GM23338 (cell line): ENCODE measurements around the gene AANAT.

Experiments used
- CREB1 ChIP-seq: fragments of 250-450 bp; sonication (Bioruptor Pico); IDR thresholded peaks from 2 replicates; pipeline ENCODE4 v1.5.0; 2020; ENCODE audit warnings: low read depth, mild to moderate bottlenecking, moderate library complexity
- CTCF ChIP-seq, 2 experiments: fragments of 200-600 bp in 1 of 2; sonication (generic) in 1 of 2; conservative IDR thresholded peaks; 2 replicates each; pipeline versions ENCODE4 v1.5.1 to v1.6.1; 2016 to 2017; ENCODE audit warnings: antibody characterized with exemption in 2 of 2, low read depth in 2 of 2, mild to moderate bottlenecking in 2 of 2, moderate library complexity in 1 of 2
- EZH2 ChIP-seq: fragments of 200-600 bp; sonication (generic); IDR thresholded peaks from one replicate; pipeline ENCODE4 v1.8.0; 2017; ENCODE audit warnings: antibody characterized with exemption, mild to moderate bottlenecking, low read depth; ENCODE audit not compliant: unreplicated experiment
- EZH2phosphoT487 ChIP-seq: fragments of 200-600 bp; sonication (generic); IDR thresholded peaks from one replicate; pipeline ENCODE4 v1.8.1; 2018; ENCODE audit warnings: antibody characterized with exemption; ENCODE audit not compliant: unreplicated experiment
- JUNB ChIP-seq: IDR thresholded peaks from one replicate; pipeline ENCODE4 v1.6.1; 2016; ENCODE audit warnings: antibody characterized with exemption; ENCODE audit not compliant: unreplicated experiment
- POLR2AphosphoS5 ChIP-seq: IDR thresholded peaks from 2 replicates; pipeline ENCODE4 v1.6.1; 2016; ENCODE audit warnings: antibody characterized with exemption, low read depth
- REST ChIP-seq: IDR thresholded peaks from one replicate; pipeline ENCODE4 v1.6.1; 2018; ENCODE audit warnings: antibody characterized with exemption; ENCODE audit not compliant: unreplicated experiment
- ZNF114 ChIP-seq: fragments of 250-450 bp; sonication (Bioruptor Pico); IDR thresholded peaks from 2 replicates; pipeline ENCODE4 v1.5.0; 2020; ENCODE audit warnings: mild to moderate bottlenecking, moderate library complexity

GRCh38 chr17:76426853-76427252 lies 40.5 kb upstream of the AANAT start:
- TF ChIP-seq CTCF (conservative IDR thresholded peaks at IDR 0.05; ENCODE audit: low read depth in 2 of 2) = no peak
- TF ChIP-seq POLR2AphosphoS5 = no peak
- TF ChIP-seq EZH2phosphoT487 = no peak
- no peak for TF ChIP-seq EZH2
- TF ChIP-seq ZNF114 = no peak
- TF ChIP-seq JUNB = no peak
- no peak for TF ChIP-seq REST
- TF ChIP-seq CREB1 (CRISPR knock-in tag) = no peak
